ENCODE measurements around the gene TENM4. TPM values are rescaled to one million over a fixed set of nuclear protein-coding genes. Genes with fewer than 3 reads are reported as not detected.

Gene TENM4
- polyA plus RNA-seq, 3 donors: 0.31 to 1.7 TPM; not detected in 1

DNA sequence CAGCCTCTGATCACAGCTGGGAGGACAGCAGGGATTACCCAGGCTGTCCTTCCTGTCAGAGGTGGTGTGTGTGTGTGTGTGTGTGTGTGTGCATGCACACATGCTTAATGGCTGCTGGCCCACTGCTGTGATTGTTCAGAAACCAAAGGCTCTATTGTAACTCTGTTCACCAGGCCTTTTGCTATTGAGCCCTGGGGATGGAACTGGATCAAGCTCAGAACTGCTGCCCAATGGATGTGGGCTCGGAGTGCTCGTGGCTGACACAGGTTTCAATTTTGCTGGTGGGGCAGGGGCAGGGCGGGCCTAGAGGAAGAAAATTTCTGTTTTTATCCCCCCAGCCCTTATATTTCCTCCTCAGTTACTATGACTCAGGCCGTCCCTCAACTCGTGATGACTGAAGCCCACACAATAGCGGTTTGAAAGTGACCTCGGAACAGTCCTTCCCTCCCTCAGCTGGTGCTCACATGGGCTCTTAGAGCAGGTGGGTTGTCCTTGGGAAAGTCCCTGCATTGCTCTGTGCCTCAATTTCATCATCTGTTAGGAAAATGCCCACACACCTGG, 359.3 kb downstream of the TENM4 start:
- Histone ChIP-seq H3K4me3 (replicated peaks in 1 of 3; ENCODE audit: low read depth in 2 of 3, low read length in 3 of 3) (no peak overlapping the region), H3K27ac (ENCODE audit: low read depth in 1 of 2, low read length in 2 of 2) (no peak overlapping the region), H3K9me3 (replicated peaks in 1 of 2; ENCODE audit: control insufficient read depth in 1 of 2, insufficient read depth in 1 of 2, low read length in 2 of 2) (no peaks in the 10 kb centered on the region), H3K36me3 (replicated peaks in 1 of 2; ENCODE audit: control insufficient read depth in 1 of 2, insufficient read depth in 2 of 2, low read length in 2 of 2) (no peaks in the 10 kb centered on the region), H3K9ac (ENCODE audit: insufficient read depth, low read length, poor library complexity, severe bottlenecking) (no peak overlapping the region), H3K27me3 (ENCODE audit: control insufficient read depth in 2 of 2, insufficient read depth in 2 of 2, low read length in 2 of 2) (no peaks in the 10 kb centered on the region), H3K79me2 (ENCODE audit: insufficient read depth, low read length) (no peaks in the 10 kb centered on the region), H3K4me1 (ENCODE audit: control insufficient read depth in 1 of 2, insufficient read depth in 2 of 2, low read length in 2 of 2) (no peaks in the 10 kb centered on the region), H2AFZ (ENCODE audit: insufficient read depth, low read depth, low read length, poor library complexity, severe bottlenecking) (no peak overlapping the region), H3K4me2 (replicated peaks; ENCODE audit: extremely low read depth, low read length, poor library complexity, severe bottlenecking) (no peak overlapping the region), H4K20me1 (ENCODE audit: insufficient read depth, low read length) (no peaks in the 10 kb centered on the region)
- H3K27me3 Mint-ChIP-seq (ENCODE audit: low read depth in 3 of 3): peaks cover 8 to 15% (median 9%) of the 10 kb centered on the region in 3 donors
- H3K27ac Mint-ChIP-seq: no peak overlapping the region
- no peaks in the 10 kb centered on the region for H3K9me3 Mint-ChIP-seq
- no peaks in the 10 kb centered on the region for H3K36me3 Mint-ChIP-seq
- H3K4me1 Mint-ChIP-seq: no peaks in the 10 kb centered on the region
- no CpG with 5 or more reads among the region's 7 CpGs for WGBS (ENCODE audit: insufficient coverage)
- no peak for TF ChIP-seq CTCF (IDR thresholded peaks at IDR 0.05)
- intact Hi-C loops (cut with micrococcal nuclease): no loop called here
- H3K4me3 Mint-ChIP-seq: no peak overlapping the region
- no peak for DNase-seq

- Histone ChIP-seq H3K4me1 (ENCODE audit: control insufficient read depth in 1 of 2, insufficient read depth in 2 of 2, low read length in 2 of 2) (no peaks in the 10 kb centered on the region), H2AFZ (ENCODE audit: insufficient read depth, low read depth, low read length, poor library complexity, severe bottlenecking) (no peak overlapping the region), H3K9me3 (replicated peaks in 1 of 2; ENCODE audit: control insufficient read depth in 1 of 2, insufficient read depth in 1 of 2, low read length in 2 of 2) (no peaks in the 10 kb centered on the region), H3K27me3 (ENCODE audit: control insufficient read depth in 2 of 2, insufficient read depth in 2 of 2, low read length in 2 of 2) (no peaks in the 10 kb centered on the region), H3K27ac (ENCODE audit: low read depth in 1 of 2, low read length in 2 of 2) (no peak overlapping the region), H3K4me2 (replicated peaks; ENCODE audit: extremely low read depth, low read length, poor library complexity, severe bottlenecking) (no peak overlapping the region), H4K20me1 (ENCODE audit: insufficient read depth, low read length) (no peaks in the 10 kb centered on the region), H3K79me2 (ENCODE audit: insufficient read depth, low read length) (no peaks in the 10 kb centered on the region), H3K9ac (ENCODE audit: insufficient read depth, low read length, poor library complexity, severe bottlenecking) (no peak overlapping the region), H3K36me3 (replicated peaks in 1 of 2; ENCODE audit: control insufficient read depth in 1 of 2, insufficient read depth in 2 of 2, low read length in 2 of 2) (no peaks in the 10 kb centered on the region), H3K4me3 (replicated peaks in 1 of 3; ENCODE audit: low read depth in 2 of 3, low read length in 3 of 3) (no peak overlapping the region)
- Mint-ChIP-seq H3K27ac (no peak overlapping the region), H3K4me3 (no peak overlapping the region), H3K27me3 (ENCODE audit: low read depth in 3 of 3) (peaks cover 8 to 14% (median 9%) of the 10 kb centered on the region in 3 donors), H3K9me3 (peaks cover 0 to 3% (median 0%) of the 10 kb centered on the region in 7 donors), H3K4me1 (no peaks in the 10 kb centered on the region), H3K36me3 (no peaks in the 10 kb centered on the region)
- intact Hi-C loops (cut with micrococcal nuclease): no loop called here
- DNase-seq: no peak
- TF ChIP-seq CTCF (IDR thresholded peaks at IDR 0.05): no peak
Measured at GRCh38 chr11:79080551-79080950, 360.3 kb downstream of the TENM4 start.

All from CD14-positive monocyte (primary cell).